ENCODE results near the gene ERICH2.

GRCh38 chr2:170779304-170779703 lies 9.1 kb downstream of the ERICH2 start:
- TF ChIP-seq CTCF (IDR thresholded peaks at IDR 0.05), result no peak
- no peak for TF ChIP-seq POLR2A (IDR thresholded peaks at IDR 0.05)
- TF ChIP-seq POLR2AphosphoS5 (IDR thresholded peaks at IDR 0.05), result no peak
- no peak for TF ChIP-seq EP300 (IDR thresholded peaks at IDR 0.05)

Measured in sigmoid colon (tissue), 4 donors.